NB4 (cell line): ENCODE measurements around the gene CCHCR1.

Source experiments
- CTCF ChIP-seq: IDR thresholded peaks from one replicate; pipeline ENCODE4 v1.5.1; 2012; ENCODE audit warnings: low read depth, low read length
- MAX ChIP-seq: IDR thresholded peaks from 2 replicates; pipeline ENCODE4 v1.6.1; 2011; ENCODE audit warnings: low read depth, low read length
- POLR2A ChIP-seq: IDR thresholded peaks from 2 replicates; pipeline ENCODE4 v1.6.1; 2011; ENCODE audit warnings: mild to moderate bottlenecking; ENCODE audit not compliant: insufficient read length; ENCODE audit errors: extremely low read depth

GRCh38 chr6:31179042-31179386 is 21.4 kb upstream of the CCHCR1 start:
- TF ChIP-seq CTCF = no peak
- no peak for TF ChIP-seq POLR2A
- no peak for TF ChIP-seq MAX
